NCI-H2107 (cell line): ENCODE measurements around the gene ZNRF3.
"Not testable (repeated sequence)": the region's sequence is repeated elsewhere in the genome, so short reads cannot be mapped to it uniquely, and the experiment has no call there.

Experiments
- DNase-seq: peaks from one replicate; lab custom pipeline; 2025; lab: John Stamatoyannopoulos, UW

ZNRF3 gene

GRCh38 chr22:28884747-28885350 is 1.5 kb downstream of the ZNRF3 start:
- no peak for DNase-seq

GRCh38 chr22:28885939-28886338 is 2.6 kb downstream of the ZNRF3 start:
- DNase-seq: no peak

DNA sequence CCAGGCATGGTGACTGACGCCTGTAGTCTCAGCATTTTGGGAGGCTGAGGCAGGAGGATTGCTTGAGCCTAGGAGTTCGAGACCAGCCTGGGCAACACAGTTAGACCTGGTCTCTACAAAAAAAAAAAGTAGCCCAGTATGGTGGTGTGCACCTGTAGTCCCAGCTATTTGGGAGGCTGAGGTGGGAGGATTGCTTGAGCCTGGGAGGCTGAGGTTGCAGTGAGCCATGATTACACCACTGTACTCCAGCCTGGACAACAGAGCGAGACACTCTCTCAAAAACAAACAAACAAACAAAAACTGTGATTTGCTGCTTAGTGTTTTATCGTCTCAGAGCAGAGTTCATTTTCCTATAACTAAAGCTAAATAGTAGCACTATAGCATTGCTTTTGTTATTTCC is 3.3 kb downstream of the ZNRF3 start:
- not testable (repeated sequence) for DNase-seq

- DNase-seq: no peak
These were observed 4.5 kb downstream of the ZNRF3 start for GRCh38 chr22:28887725-28888459.

- no peak for DNase-seq
These were observed 6.2 kb downstream of the ZNRF3 start for GRCh38 chr22:28889478-28890024.

- DNase-seq: no peak
These were observed 7.9 kb downstream of the ZNRF3 start for GRCh38 chr22:28891156-28891733.

DNA sequence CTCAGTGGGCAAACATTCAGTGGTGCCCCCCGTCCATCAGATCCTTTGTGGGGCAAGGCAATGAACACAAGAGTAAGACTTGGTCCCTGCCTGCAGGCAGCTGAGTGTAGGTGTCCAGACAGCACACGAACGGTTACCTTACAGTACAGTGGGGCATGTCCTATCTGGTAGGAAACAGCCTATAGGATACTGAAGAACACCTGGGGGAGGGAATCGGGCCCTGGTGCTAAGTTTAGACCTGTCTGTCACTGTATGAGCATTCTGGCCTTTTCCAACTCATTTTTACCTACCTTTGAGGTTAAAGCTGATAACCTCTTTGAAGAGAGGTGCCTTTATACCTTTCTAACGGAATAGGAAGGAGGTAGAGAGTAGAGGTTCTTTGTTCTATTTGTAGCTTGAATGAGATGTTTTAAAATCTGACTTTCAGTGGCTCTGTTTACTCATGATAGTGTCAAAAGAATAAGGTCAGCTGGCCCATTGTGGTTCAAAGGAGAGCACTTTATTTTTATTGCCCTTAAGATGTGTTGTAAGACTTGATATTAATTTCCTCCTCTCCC is 8.9 kb downstream of the ZNRF3 start:
- DNase-seq: no peak

DNA sequence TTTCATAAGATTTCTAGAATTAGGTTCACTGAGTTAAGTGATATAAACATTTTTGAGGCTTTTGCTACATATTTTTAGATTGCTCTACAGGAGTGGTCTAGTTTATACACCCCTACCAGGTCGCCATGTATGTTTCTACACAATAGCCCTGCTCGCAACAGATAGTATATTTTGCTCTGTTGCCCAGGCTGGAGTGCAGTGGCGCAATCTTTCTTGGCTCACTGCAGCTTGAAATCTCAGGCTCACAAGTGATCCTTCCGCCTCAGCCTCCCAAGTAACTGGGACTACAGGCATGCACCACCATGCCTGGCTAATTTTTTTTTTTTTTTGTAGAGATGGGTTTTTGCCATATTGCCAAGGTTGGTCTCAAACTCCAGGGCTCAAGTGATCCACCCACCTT is 10.4 kb downstream of the ZNRF3 start:
- DNase-seq: no peak

GRCh38 chr22:28894334-28894733 is 11.0 kb downstream of the ZNRF3 start:
- DNase-seq: no peak

GRCh38 chr22:28894807-28895206 is 11.4 kb downstream of the ZNRF3 start:
- no peak for DNase-seq

GRCh38 chr22:28896611-28897010 is 13.2 kb downstream of the ZNRF3 start:
- no peak for DNase-seq

- DNase-seq: no peak
These were observed 14.9 kb downstream of the ZNRF3 start for GRCh38 chr22:28898233-28898629.

DNA sequence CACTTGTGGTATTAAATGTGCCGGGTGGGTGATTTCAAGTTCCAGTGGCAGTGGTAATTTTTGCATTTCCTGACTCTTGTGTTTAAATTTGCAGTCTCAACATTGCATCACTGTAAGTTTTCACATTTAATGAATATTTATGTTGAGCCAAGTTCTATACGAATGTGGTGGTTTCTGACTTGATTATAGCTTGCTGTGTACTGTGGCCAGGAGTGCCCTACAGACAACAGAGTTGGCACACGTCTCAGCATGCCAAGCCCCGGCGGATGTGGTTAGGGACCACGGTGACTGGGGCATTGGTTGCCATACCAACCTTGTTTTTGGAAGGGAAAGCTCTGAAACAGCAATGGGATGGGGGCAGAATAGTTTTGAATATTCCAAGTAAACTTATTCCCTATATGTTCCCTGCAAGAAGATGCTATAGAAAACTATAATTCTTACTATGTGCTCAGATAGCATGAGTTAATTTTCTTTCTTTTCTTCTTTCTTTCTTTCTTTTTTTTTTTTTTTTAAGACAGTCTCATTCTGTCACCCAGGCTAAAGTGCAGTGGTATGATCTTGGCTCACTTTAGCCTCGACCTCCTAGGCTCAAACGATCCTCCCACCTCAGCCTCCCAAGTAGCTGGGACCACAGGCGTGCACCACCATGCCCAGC is 16.0 kb downstream of the ZNRF3 start:
- no peak for DNase-seq

DNA sequence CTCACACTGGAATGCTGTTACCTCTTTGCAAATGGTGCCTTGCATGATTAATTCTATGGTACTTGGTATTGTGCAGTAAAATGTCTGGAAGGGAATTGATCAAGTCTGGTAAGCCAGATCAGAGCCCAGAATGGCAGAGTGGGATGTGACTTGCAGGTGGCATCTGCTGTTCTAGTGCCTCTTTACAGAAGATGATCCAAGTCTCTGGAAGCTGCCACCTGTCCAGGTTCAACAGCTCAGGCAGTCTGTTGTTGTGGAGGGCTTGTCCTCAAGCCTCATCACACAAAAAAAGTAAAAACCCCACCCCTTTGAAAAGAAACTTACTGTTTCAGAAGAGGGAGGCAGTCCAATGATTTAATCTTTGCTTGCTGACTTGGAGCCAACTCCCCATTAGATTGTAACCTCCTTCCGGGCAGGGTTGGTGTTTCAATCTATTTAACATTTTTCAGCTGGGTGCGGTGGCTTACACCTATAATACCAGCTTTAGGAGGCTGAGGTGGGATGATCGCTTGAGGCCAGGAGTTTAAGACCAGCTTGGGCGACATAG is 17.1 kb downstream of the ZNRF3 start:
- DNase-seq: no peak

GRCh38 chr22:28902490-28902889 is 19.1 kb downstream of the ZNRF3 start:
- DNase-seq: no peak

DNA sequence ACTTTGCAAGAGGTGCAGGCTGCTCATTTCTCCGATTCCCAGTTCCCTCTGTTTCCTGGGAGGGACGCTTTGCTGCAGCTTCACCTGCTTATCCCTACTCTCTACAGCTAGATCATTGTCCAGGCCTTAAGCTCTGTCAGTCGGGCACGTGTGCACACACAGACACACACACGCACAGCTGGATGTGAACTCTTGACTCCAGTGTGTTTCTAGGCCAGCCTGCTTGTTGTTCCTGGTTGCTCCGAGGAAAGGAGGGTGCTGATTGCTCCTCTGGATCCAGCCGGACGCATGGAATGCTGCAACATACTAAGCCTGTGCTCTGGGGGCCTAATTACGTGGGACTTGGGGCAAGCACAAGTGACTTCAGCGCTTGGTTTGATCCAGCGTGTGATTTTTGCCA is 19.7 kb downstream of the ZNRF3 start:
- no peak for DNase-seq

DNA sequence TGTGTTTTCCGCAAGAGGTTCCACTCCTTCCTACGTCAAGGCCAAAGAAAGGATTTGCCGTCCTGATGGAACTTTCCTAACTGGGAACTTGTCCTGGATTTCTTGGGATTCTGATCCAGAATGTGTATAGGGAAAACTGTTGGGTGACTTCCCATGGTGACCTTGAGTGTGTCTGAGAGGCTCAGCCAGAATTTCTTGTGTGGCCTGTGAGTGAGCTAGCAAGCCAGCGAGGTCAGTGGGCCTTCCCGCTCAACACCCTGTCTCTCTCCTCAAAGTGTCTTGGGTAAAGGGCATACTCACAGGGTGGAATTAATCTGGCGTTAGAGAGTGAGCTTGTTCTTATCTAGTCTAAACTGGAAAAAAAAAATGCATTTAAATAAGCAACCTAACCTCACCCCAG is 20.4 kb downstream of the ZNRF3 start:
- DNase-seq: no peak

DNA sequence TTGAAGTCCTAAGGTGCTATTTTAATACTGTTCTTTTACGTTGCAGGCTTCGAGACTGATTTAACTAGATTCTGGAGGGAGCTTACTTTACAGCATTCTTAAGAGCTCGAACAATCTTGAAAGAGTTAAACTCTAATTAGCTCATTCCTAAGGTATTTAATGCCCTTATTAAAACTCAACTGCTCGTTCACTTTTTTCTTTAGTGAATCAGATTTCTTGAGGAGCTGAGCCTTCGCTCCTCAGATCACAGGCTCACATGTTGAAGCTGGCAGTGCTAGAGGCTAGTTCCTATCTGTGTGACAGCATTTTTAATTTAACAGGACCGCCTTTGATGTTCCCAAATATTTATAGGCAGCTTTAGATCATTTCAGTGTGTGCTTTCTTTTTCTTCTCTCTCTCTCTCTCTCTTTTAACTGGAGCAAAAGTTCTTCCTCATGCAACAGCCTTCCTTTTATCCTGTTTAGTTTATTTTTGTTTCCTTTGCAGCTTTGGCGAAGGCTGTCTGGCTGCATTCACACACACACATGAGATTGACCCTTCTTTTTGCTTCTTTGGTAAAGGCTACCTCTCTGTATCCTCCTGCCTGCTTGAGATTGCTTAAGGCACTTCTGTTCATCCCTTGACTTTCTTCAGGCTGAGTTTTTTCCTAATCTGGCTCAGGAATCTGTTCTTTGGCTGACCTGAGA is 21.0 kb downstream of the ZNRF3 start:
- no peak for DNase-seq

GRCh38 chr22:28905256-28905832 is 22.0 kb downstream of the ZNRF3 start:
- DNase-seq: no peak

DNA sequence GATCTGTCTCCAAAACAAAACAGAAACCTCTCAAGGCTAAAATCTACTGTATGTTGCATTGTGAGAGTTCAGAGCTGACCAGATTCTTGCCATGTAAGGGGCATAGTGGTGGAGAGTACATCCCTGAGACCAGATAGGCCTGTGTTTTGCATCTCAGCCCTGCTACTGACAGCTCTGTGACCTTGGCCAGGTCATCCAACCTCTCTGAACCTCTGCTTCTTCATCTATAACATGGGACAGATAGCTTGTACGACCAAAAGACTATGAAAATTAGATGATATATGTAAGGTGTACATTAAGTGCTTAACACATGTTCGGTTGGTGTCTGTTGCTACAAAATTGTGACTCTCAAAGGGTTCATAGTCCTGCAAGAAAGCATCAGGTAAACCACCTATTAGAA is 22.9 kb downstream of the ZNRF3 start:
- DNase-seq: no peak

- DNase-seq: no peak
These were observed 24.1 kb downstream of the ZNRF3 start for GRCh38 chr22:28907311-28908008.
